ENCODE measurements around the gene FOXB2.

DNA sequence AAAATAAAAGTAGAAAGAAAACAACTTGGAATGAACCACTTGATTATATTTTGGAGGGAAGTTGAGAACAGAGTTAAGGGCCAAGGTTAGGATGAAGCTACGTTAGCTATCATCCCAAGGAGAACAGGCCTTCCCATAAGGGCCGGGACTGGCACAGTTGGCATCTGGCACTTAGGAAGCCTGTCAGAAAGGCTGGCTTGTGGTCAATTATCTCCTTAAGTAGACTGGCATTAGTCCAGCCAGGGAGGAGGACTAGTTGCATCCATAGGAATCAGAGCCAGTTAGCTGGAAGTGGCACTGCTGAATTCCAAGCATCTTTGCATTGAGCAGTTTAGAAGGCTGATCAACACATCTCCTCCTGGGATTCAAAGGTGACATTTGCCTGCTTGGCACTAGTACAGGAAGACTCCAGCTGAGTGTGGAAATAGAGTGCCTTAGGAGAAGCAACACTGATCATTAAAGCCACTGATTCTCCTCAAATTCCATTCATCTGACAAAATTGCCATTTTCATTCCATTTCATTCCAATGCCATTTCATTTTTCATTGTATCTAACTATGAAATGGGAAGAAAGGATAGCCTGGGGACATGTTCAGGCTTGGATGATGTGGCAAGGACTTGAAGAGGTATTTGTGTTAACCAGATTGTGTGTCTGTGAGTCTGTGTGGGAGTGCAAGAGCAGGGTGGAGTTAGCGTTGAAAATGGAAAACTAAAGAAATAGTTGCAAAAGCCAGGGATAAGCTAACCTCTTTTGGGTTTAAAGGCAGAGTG is 5.5 kb downstream of the FOXB2 start:
- TF ChIP-seq GATA3 (IDR thresholded peaks at IDR 0.05; ENCODE audit: low read depth, low read length), result no peak
- no peak for TF ChIP-seq GATA2 (IDR thresholded peaks at IDR 0.05; ENCODE audit: low read depth, low read length)

Data from SH-SY5Y (cell line).